ENCODE measurements around the gene ADGRG3. TPM values are rescaled to one million over a fixed set of nuclear protein-coding genes. Genes with fewer than 3 reads are reported as not detected.

Gene ADGRG3
- total RNA-seq, 1 experiment from 2014 or later: not detected

GRCh38 chr16:57666353-57667047, 1.6 kb upstream of the ADGRG3 start:
- Histone ChIP-seq H3K4me3 (replicated peaks in 1 of 2; ENCODE audit: low read depth in 1 of 2, low read length in 2 of 2) (no peak overlapping the region), H3K4me1 (ENCODE audit: control insufficient read depth in 1 of 2, insufficient read depth in 2 of 2, low read length in 2 of 2) (peaks cover 8 to 20% of the 10 kb centered on the region in 2 experiments), H3K4me2 (ENCODE audit: low read length) (no peak overlapping the region), H3K9me3 (ENCODE audit: control insufficient read depth in 1 of 2, insufficient read depth in 1 of 2, low read depth in 1 of 2, low read length in 2 of 2) (no peaks in the 10 kb centered on the region), H3K27ac (ENCODE audit: low read depth, low read length) (no peak overlapping the region), H3K9ac (ENCODE audit: low read length) (no peak overlapping the region), H2AFZ (ENCODE audit: low read depth, low read length, poor library complexity, severe bottlenecking) (no peak overlapping the region), H3K27me3 (ENCODE audit: insufficient read depth, low read length) (no peaks in the 10 kb centered on the region), H3K9me2 (ENCODE audit: insufficient read depth) (no peaks in the 10 kb centered on the region), H3K79me2 (ENCODE audit: insufficient read depth, low read length) (no peaks in the 10 kb centered on the region), H3K36me3 (ENCODE audit: control insufficient read depth in 1 of 2, insufficient read depth in 2 of 2, low read length in 2 of 2) (no peaks in the 10 kb centered on the region; a peak in 1 of 4 replicates), H4K20me1 (ENCODE audit: insufficient read depth) (no peaks in the 10 kb centered on the region)
- TF ChIP-seq ATF3 (IDR thresholded peaks at IDR 0.05) (no peak), ZBTB33 (IDR thresholded peaks at IDR 0.05; ENCODE audit: extremely low read depth, insufficient replicate concordance, low read length) (no peak), POLR2AphosphoS5 (IDR thresholded peaks at IDR 0.05; ENCODE audit: low read depth, low read length) (no peak), FOSL1 (IDR thresholded peaks at IDR 0.05; ENCODE audit: low read depth) (no peak), SIN3A (IDR thresholded peaks at IDR 0.05; ENCODE audit: low read depth) (no peak)
- ChIA-PET POLR2A (no interaction called here), CTCF (interaction anchor here (0.6 kb wide), 2 partner anchors 32 to 362 kb away, joined by 3 to 4 read pairs; no protein-coding TSS in a partner anchor), RAD21 (ENCODE audit: low non-redundant PET in 1 of 2, low total read pairs in 2 of 2, uncharacterized antibody in 2 of 2, unreplicated experiment in 2 of 2) (no interaction called here)
- BruUV-seq (replicated peaks): no TSS peak
- ATAC-seq (no peak), DNase-seq (ENCODE audit: low read depth, low spot score) (no peak)
- intact Hi-C loops (cut with micrococcal nuclease): no loop called here

- H3K4me2 ChIP-seq (ENCODE audit: low read length): no peak overlapping the region
- POLR2A ChIA-PET: no interaction called here
- DNase-seq (ENCODE audit: low read depth, low spot score) (no peak), ATAC-seq (no peak)
- CTCF ChIA-PET: interaction anchor here (0.9 kb wide), 1 partner anchor 69 kb away, joined by 3 read pairs; the partner anchor contains the start of gene KATNB1
- H2AFZ ChIP-seq (ENCODE audit: low read depth, low read length, poor library complexity, severe bottlenecking): no peak overlapping the region
- peaks cover 10 to 24% of the 10 kb centered on the region in 2 experiments for H3K4me1 ChIP-seq (ENCODE audit: control insufficient read depth in 1 of 2, insufficient read depth in 2 of 2, low read length in 2 of 2)
- no peak for TF ChIP-seq CEBPB (IDR thresholded peaks at IDR 0.05; ENCODE audit: low read depth)
- TF ChIP-seq SRF (IDR thresholded peaks at IDR 0.05; ENCODE audit: low read depth): no peak
- no peak for TF ChIP-seq POLR2AphosphoS5 (IDR thresholded peaks at IDR 0.05; ENCODE audit: low read depth, low read length)
- TF ChIP-seq JUND (IDR thresholded peaks at IDR 0.05): no peak
- no peak for TF ChIP-seq EGR1 (IDR thresholded peaks at IDR 0.05; ENCODE audit: low read depth)
- no peak for TF ChIP-seq TCF7L2 (IDR thresholded peaks at IDR 0.05; ENCODE audit: borderline replicate concordance, extremely low read depth, insufficient read depth, insufficient read length)
- TF ChIP-seq ZFX (IDR thresholded peaks at IDR 0.05): no peak
- no peak for TF ChIP-seq ZBTB33 (IDR thresholded peaks at IDR 0.05; ENCODE audit: extremely low read depth, insufficient replicate concordance, low read length)
- H3K9ac ChIP-seq (ENCODE audit: low read length): no peak overlapping the region
- RAD21 ChIA-PET (ENCODE audit: low non-redundant PET in 1 of 2, low total read pairs in 2 of 2, uncharacterized antibody in 2 of 2, unreplicated experiment in 2 of 2): no interaction called here
- intact Hi-C loops (cut with micrococcal nuclease): no loop called here
- no peaks in the 10 kb centered on the region; a peak in 1 of 4 replicates for H3K36me3 ChIP-seq (ENCODE audit: control insufficient read depth in 1 of 2, insufficient read depth in 2 of 2, low read length in 2 of 2)
- H3K27ac ChIP-seq (ENCODE audit: low read depth, low read length): no peak overlapping the region
- H3K27me3 ChIP-seq (ENCODE audit: insufficient read depth, low read length): no peaks in the 10 kb centered on the region
- no TSS peak for BruUV-seq (replicated peaks)
- no peaks in the 10 kb centered on the region for H4K20me1 ChIP-seq (ENCODE audit: insufficient read depth)
- no peaks in the 10 kb centered on the region for H3K9me2 ChIP-seq (ENCODE audit: insufficient read depth)
- no peaks in the 10 kb centered on the region for H3K9me3 ChIP-seq (ENCODE audit: control insufficient read depth in 1 of 2, insufficient read depth in 1 of 2, low read depth in 1 of 2, low read length in 2 of 2)
- no peaks in the 10 kb centered on the region for H3K79me2 ChIP-seq (ENCODE audit: insufficient read depth, low read length)
- no peak overlapping the region for H3K4me3 ChIP-seq (replicated peaks in 1 of 2; ENCODE audit: low read depth in 1 of 2, low read length in 2 of 2)
These were observed 1.0 kb upstream of the ADGRG3 start for GRCh38 chr16:57667048-57667525.

All from HCT116 (cell line).